H1 (cell line): ENCODE results near the gene BNIP5. TPM values are rescaled to one million over a fixed set of nuclear protein-coding genes. Genes with fewer than 3 reads are reported as not detected.

ENCODE experiments used
- CTCF ChIA-PET: fragments of 300-600 bp; sonication (Branson Sonifier 250); formaldehyde crosslinking; loops from one replicate; lab custom pipeline; 2021; ENCODE audit not compliant: partially characterized antibody; lab: Charles Lee
- POLR2A ChIA-PET: fragments of 300-600 bp; sonication (Branson Sonifier 250); formaldehyde crosslinking; loops from one replicate; lab custom pipeline; 2021; ENCODE audit warnings: inconsistent platforms; ENCODE audit not compliant: partially characterized antibody; lab: Charles Lee
- DNase-seq, 2 experiments: peaks; one replicate each; pipeline versions ENCODE4 v3.0.0 to v3.0.0-alpha.2; 2010 to 2022; ENCODE audit warnings: low spot score in 2 of 2, low read depth in 1 of 2, mixed read lengths in 1 of 2
- FAIRE-seq: peaks from 2 replicates; lab custom pipeline; 2011; peaks lifted over from hg19 to GRCh38; lab: Jason Lieb, UNC
- H2AFZ ChIP-seq: 2 replicates; pipeline ENCODE4 v1.8.1; 2012; ENCODE audit warnings: low read length, inconsistent platforms
- H2AK5ac ChIP-seq: 2 replicates; pipeline ENCODE4 v1.6.1; 2013; ENCODE audit warnings: low read depth, low read length
- H2BK120ac ChIP-seq: replicated peaks from 2 replicates; pipeline ENCODE3; 2013; ENCODE audit warnings: low read depth, low read length, inconsistent platforms
- H2BK12ac ChIP-seq: 2 replicates; pipeline ENCODE4 v1.6.1; 2013; ENCODE audit warnings: low read depth, low read length
- H2BK15ac ChIP-seq: 2 replicates; pipeline ENCODE4 v1.6.1; 2013; ENCODE audit warnings: low read length
- H2BK20ac ChIP-seq: 2 replicates; pipeline ENCODE4 v1.6.1; 2013; ENCODE audit warnings: low read length
- H2BK5ac ChIP-seq: 2 replicates; pipeline ENCODE4 v1.6.1; 2013; ENCODE audit warnings: low read depth, low read length
- H3K14ac ChIP-seq: 2 replicates; pipeline ENCODE4 v1.6.1; 2013; ENCODE audit warnings: inconsistent platforms; ENCODE audit not compliant: insufficient read length
- H3K18ac ChIP-seq: 2 replicates; pipeline ENCODE4 v1.6.1; 2013; ENCODE audit warnings: low read length; ENCODE audit errors: extremely low read depth
- H3K23ac ChIP-seq: 2 replicates; pipeline ENCODE4 v1.6.1; 2013; ENCODE audit warnings: inconsistent platforms; ENCODE audit not compliant: insufficient read length
- H3K23me2 ChIP-seq: 2 replicates; pipeline ENCODE4 v1.6.1; 2013; ENCODE audit warnings: low read depth, low read length
- H3K27ac ChIP-seq: 2 replicates; pipeline ENCODE4 v1.6.1; 2011; ENCODE audit warnings: low read depth, low read length, inconsistent platforms
- H3K27me3 ChIP-seq, 4 experiments: replicated peaks in 1 of 4; 1 replicate in 1 of 4; 2 replicates in 3 of 4; pipeline versions ENCODE4 v1.6.1 to v1.8.1; 2011 to 2013; ENCODE audit warnings: low read length in 3 of 4, mild to moderate bottlenecking in 3 of 4, inconsistent platforms in 2 of 4, mixed read lengths in 2 of 4, moderate library complexity in 1 of 4; ENCODE audit not compliant: control insufficient read depth in 3 of 4, insufficient read depth in 3 of 4; ENCODE audit errors: extremely low read depth in 1 of 4
- H3K36me3 ChIP-seq, 4 experiments: 2 replicates each; pipeline versions ENCODE4 v1.6.1 to v1.8.1; 2011 to 2013; ENCODE audit warnings: mild to moderate bottlenecking in 4 of 4, low read length in 3 of 4, moderate library complexity in 2 of 4, control low read depth in 1 of 4, inconsistent platforms in 1 of 4; ENCODE audit not compliant: insufficient read depth in 4 of 4, control insufficient read depth in 2 of 4
- H3K4ac ChIP-seq: replicated peaks from 2 replicates; pipeline ENCODE3; 2013; ENCODE audit warnings: low read length, low read depth, mixed read lengths, inconsistent platforms; ENCODE audit not compliant: insufficient read length
- H3K4me1 ChIP-seq, 4 experiments: replicated peaks in 1 of 4; 1 replicate in 1 of 4; 2 replicates in 3 of 4; pipeline versions ENCODE4 v1.6.1 to v1.8.1; 2011 to 2013; ENCODE audit warnings: low read length in 3 of 4, inconsistent platforms in 2 of 4, mixed read lengths in 1 of 4; ENCODE audit not compliant: insufficient read depth in 4 of 4, control insufficient read depth in 3 of 4
- H3K4me2 ChIP-seq, 2 experiments: 2 replicates each; pipeline versions ENCODE4 v1.6.1 to v1.8.1; 2011 to 2013; ENCODE audit warnings: low read depth in 2 of 2, low read length in 2 of 2, control low read depth in 1 of 2, inconsistent platforms in 1 of 2, mild to moderate bottlenecking in 1 of 2; ENCODE audit not compliant: insufficient read depth in 1 of 2
- H3K4me3 ChIP-seq, 4 experiments: fragments of 200-600, 300-600 bp in 1 of 4; sonication (generic), shearing (Covaris generic), sonication (Bioruptor Twin) in 1 of 4; 2 replicates each; pipeline versions ENCODE4 v1.5.1 to v1.8.1; 2011 to 2016; ENCODE audit warnings: low read length in 4 of 4, low read depth in 3 of 4, control low read depth in 2 of 4, inconsistent platforms in 2 of 4, mild to moderate bottlenecking in 2 of 4, mixed read lengths in 1 of 4, moderate library complexity in 1 of 4; ENCODE audit not compliant: insufficient read depth in 2 of 4; ENCODE audit errors: extremely low read depth in 1 of 4
- H3K56ac ChIP-seq: replicated peaks from 2 replicates; pipeline ENCODE3; 2013; ENCODE audit warnings: low read depth, mild to moderate bottlenecking, mixed read lengths, low read length, inconsistent platforms; ENCODE audit not compliant: insufficient read length
- H3K79me1 ChIP-seq: 2 replicates; pipeline ENCODE4 v1.6.1; 2013; ENCODE audit warnings: low read depth, low read length, control low read depth
- H3K79me2 ChIP-seq, 2 experiments: 2 replicates each; pipeline versions ENCODE4 v1.6.1 to v1.8.1; 2012 to 2013; ENCODE audit warnings: low read length in 2 of 2, mild to moderate bottlenecking in 2 of 2, inconsistent platforms in 1 of 2; ENCODE audit not compliant: insufficient read depth in 2 of 2, control insufficient read depth in 1 of 2
- H3K9ac ChIP-seq, 4 experiments: replicated peaks in 1 of 4; 1 replicate in 1 of 4; 2 replicates in 3 of 4; pipeline versions ENCODE4 v1.6.1 to v1.8.1; 2011 to 2013; ENCODE audit warnings: low read depth in 3 of 4, low read length in 3 of 4, control low read depth in 2 of 4, mild to moderate bottlenecking in 2 of 4, moderate library complexity in 2 of 4, inconsistent platforms in 1 of 4; ENCODE audit errors: extremely low read depth in 1 of 4
- H3K9me3 ChIP-seq, 2 experiments: 2 replicates each; pipeline versions ENCODE4 v1.6.1 to v1.8.1; 2012 to 2013; ENCODE audit warnings: mild to moderate bottlenecking in 2 of 2, moderate library complexity in 2 of 2, control low read depth in 1 of 2, inconsistent platforms in 1 of 2, low read depth in 1 of 2, low read length in 1 of 2, mixed read lengths in 1 of 2; ENCODE audit not compliant: insufficient read depth in 2 of 2
- H4K20me1 ChIP-seq, 2 experiments: replicated peaks in 1 of 2; 2 replicates each; pipeline versions ENCODE3 to v1.8.1; 2011 to 2013; ENCODE audit warnings: inconsistent platforms in 2 of 2, low read length in 2 of 2, mild to moderate bottlenecking in 1 of 2; ENCODE audit not compliant: insufficient read depth in 2 of 2, control insufficient read depth in 1 of 2
- H4K5ac ChIP-seq: 2 replicates; pipeline ENCODE4 v1.6.1; 2013; ENCODE audit warnings: low read length, low read depth, mixed read lengths, inconsistent platforms; ENCODE audit not compliant: insufficient read length
- H4K8ac ChIP-seq: 2 replicates; pipeline ENCODE4 v1.8.0; 2013; ENCODE audit warnings: mild to moderate bottlenecking, moderate library complexity, low read length, inconsistent platforms; ENCODE audit not compliant: insufficient read depth; ENCODE audit errors: extremely low read depth
- H4K91ac ChIP-seq: replicated peaks from 2 replicates; pipeline ENCODE3; 2013; ENCODE audit warnings: low read length, mixed read lengths, inconsistent platforms; ENCODE audit not compliant: insufficient read length
- CEBPB ChIP-seq: IDR thresholded peaks from 2 replicates; pipeline ENCODE4 v1.6.1; 2012; ENCODE audit warnings: low read depth, low read length
- HDAC2 ChIP-seq, 2 experiments: fragments of 300-600 bp in 1 of 2; sonication (generic) in 1 of 2; IDR thresholded peaks; 2 replicates each; pipeline ENCODE4 v1.6.1; 2011 to 2012; ENCODE audit warnings: low read depth in 2 of 2, low read length in 2 of 2, mild to moderate bottlenecking in 2 of 2, moderate library complexity in 2 of 2, borderline replicate concordance in 1 of 2, inconsistent platforms in 1 of 2
- KDM5A ChIP-seq: fragments of 200-600 bp; IDR thresholded peaks from 2 replicates; pipeline ENCODE4 v1.7.1; 2012; ENCODE audit warnings: mild to moderate bottlenecking, low read length, inconsistent platforms, mixed read lengths
- MAX ChIP-seq: IDR thresholded peaks from 2 replicates; pipeline ENCODE4 v1.6.1; 2012; ENCODE audit warnings: inconsistent platforms
- RBBP5 ChIP-seq: IDR thresholded peaks from 2 replicates; pipeline ENCODE4 v1.7.1; 2012; ENCODE audit warnings: low read depth, mild to moderate bottlenecking, inconsistent platforms, low read length, moderate library complexity, borderline replicate concordance
- SIN3A ChIP-seq, 2 experiments: IDR thresholded peaks in 1 of 2; conservative IDR thresholded peaks in 1 of 2; 2 replicates each; pipeline ENCODE4 v1.6.1; 2011 to 2012; ENCODE audit warnings: low read length in 2 of 2, improper control_type of control experiment in 1 of 2, low read depth in 1 of 2, mild to moderate bottlenecking in 1 of 2
- SIRT6 ChIP-seq: IDR thresholded peaks from one replicate; pipeline ENCODE4 v1.7.1; 2012; ENCODE audit warnings: low read length, inconsistent platforms
- SP1 ChIP-seq: IDR thresholded peaks from 2 replicates; pipeline ENCODE4 v1.6.1; 2011; ENCODE audit warnings: low read depth, low read length
- SUZ12 ChIP-seq: fragments of 200-600 bp; sonication (generic); IDR thresholded peaks from 2 replicates; pipeline ENCODE4 v1.6.1; 2012; ENCODE audit warnings: mild to moderate bottlenecking, inconsistent platforms, low read length, moderate library complexity, mixed read lengths
- WGBS, 2 experiments: shearing (Covaris generic) in 1 of 2; methylation state at CpG; one replicate each; pipeline versions ENCODE4 v1.1.6 to v1.1.7; 2013 to 2015; ENCODE audit warnings: low lambda C conversion rate in 2 of 2, mixed read lengths in 2 of 2, inconsistent platforms in 1 of 2, low coverage in 1 of 2, missing lambda C conversion rate in 1 of 2; ENCODE audit not compliant: insufficient replicate concordance in 2 of 2, insufficient coverage in 1 of 2, insufficient read length in 1 of 2; ENCODE audit errors: extremely low coverage in 1 of 2, missing lambda C conversion rate in 1 of 2; 5-methylcytosine and 5-hydroxymethylcytosine counted together
- polyA plus RNA-seq, 7 experiments: library from polyadenylated mRNA; depleted of rRNA in 3 of 7; stranded (reverse) in 5 of 7; unstranded in 2 of 7; fragments of >200 nt in 5 of 7; fragments of 200-250 nt in 2 of 7; gene quantifications; 1 replicate in 5 of 7; 2 replicates in 1 of 7; 4 replicates in 1 of 7; pipeline versions ENCODE4 v1.2.1 to v1.2.3, GENCODE V29; 2011 to 2013; ENCODE audit warnings: missing spikeins in 2 of 7, mixed read lengths in 2 of 7
- total RNA-seq: library from RNA; stranded (reverse); fragmentation: NEBNext Ultra II Directional; extraction: Animal tissue kit (Norgen Biotek cat#: 25700); gene quantifications from 2 replicates; pipeline ENCODE4 v1.2.1, GENCODE V29; 2021

The BNIP5 gene
- total and polyA plus RNA-seq, 2 of the 8 experiments (the other 6 are each of a cell fraction or from before 2014, with no cell fraction given) = not detected

GRCh38 chr6:36317623-36318022 lies 19.1 kb downstream of the BNIP5 start:
- TF ChIP-seq KDM5A (no peak), HDAC2 (IDR thresholded peaks at IDR 0.05; ENCODE audit: borderline replicate concordance in 1 of 2, low read depth in 2 of 2, low read length in 2 of 2) (no peak), SUZ12 (no peak), SIRT6 (no peak), CEBPB (no peak), SIN3A (conservative IDR thresholded peaks at IDR 0.05 in 1 of 2, IDR thresholded peaks at IDR 0.05 in 1 of 2; ENCODE audit: low read depth in 1 of 2, low read length in 2 of 2) (no peak), RBBP5 (no peak), SP1 (no peak), MAX (no peak)
- no peak overlapping the region for H3K4ac ChIP-seq
- H3K27ac ChIP-seq = no peak overlapping the region
- no peak for DNase-seq
- no peak overlapping the region for H2BK20ac ChIP-seq
- POLR2A ChIA-PET = no interaction called here
- 87% methylated on average over 2 of the region's 2 CpGs; no CpG with 5 or more reads in 1 of the 2 experiments for WGBS, 2 experiments
- no peak overlapping the region for H4K91ac ChIP-seq
- no peaks in the 10 kb centered on the region for H3K23me2 ChIP-seq
- H3K79me1 ChIP-seq = no peaks in the 10 kb centered on the region
- no peak overlapping the region for H3K9ac ChIP-seq
- H3K4me2 ChIP-seq = no peak overlapping the region
- no peak overlapping the region for H3K18ac ChIP-seq
- no peak overlapping the region for H2BK120ac ChIP-seq
- no peak overlapping the region for H3K56ac ChIP-seq
- H2AFZ ChIP-seq = no peak overlapping the region
- H3K23ac ChIP-seq = no peak overlapping the region
- no peaks in the 10 kb centered on the region for H3K79me2 ChIP-seq
- H4K20me1 ChIP-seq = no peaks in the 10 kb centered on the region
- H2BK12ac ChIP-seq = no peak overlapping the region
- no peak overlapping the region for H2AK5ac ChIP-seq
- no peak overlapping the region for H4K8ac ChIP-seq
- H4K5ac ChIP-seq = no peak overlapping the region
- H2BK15ac ChIP-seq = no peak overlapping the region
- no peaks in the 10 kb centered on the region for H3K9me3 ChIP-seq
- no peak overlapping the region for H3K4me3 ChIP-seq
- H3K14ac ChIP-seq = no peak overlapping the region
- H2BK5ac ChIP-seq = no peak overlapping the region
- CTCF ChIA-PET = interaction anchor here (0.7 to 14.2 kb wide), 4 partner anchors 14 to 69 kb away, joined by 3 to 137 read pairs (median 6); partner anchors contain the start of gene ETV7
- peaks cover 0 to 7% (median 1%) of the 10 kb centered on the region in 4 experiments; a peak in 3 of 7 replicates for H3K4me1 ChIP-seq
- no peaks in the 10 kb centered on the region for H3K36me3 ChIP-seq
- H3K27me3 ChIP-seq = no peaks in the 10 kb centered on the region; a peak in 1 of 7 replicates
- no peak for FAIRE-seq
